ENCODE data around the gene UNC5C. TPM values are rescaled to one million over a fixed set of nuclear protein-coding genes. Genes with fewer than 3 reads are reported as not detected.

The UNC5C gene
- total RNA-seq, 1 experiment from 2014 or later, result 1.0 TPM

GRCh38 chr4:95285797-95286196 lies 263.0 kb downstream of the UNC5C start (continued):
- TF ChIP-seq, protein P1, sequence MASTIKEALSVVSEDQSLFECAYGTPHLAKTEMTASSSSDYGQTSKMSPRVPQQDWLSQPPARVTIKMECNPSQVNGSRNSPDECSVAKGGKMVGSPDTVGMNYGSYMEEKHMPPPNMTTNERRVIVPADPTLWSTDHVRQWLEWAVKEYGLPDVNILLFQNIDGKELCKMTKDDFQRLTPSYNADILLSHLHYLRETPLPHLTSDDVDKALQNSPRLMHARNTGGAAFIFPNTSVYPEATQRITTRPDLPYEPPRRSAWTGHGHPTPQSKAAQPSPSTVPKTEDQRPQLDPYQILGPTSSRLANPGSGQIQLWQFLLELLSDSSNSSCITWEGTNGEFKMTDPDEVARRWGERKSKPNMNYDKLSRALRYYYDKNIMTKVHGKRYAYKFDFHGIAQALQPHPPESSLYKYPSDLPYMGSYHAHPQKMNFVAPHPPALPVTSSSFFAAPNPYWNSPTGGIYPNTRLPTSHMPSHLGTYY (CRISPR knock-in tag; IDR thresholded peaks at IDR 0.05), result no peak
- no peak for TF ChIP-seq ATF3 (CRISPR knock-in tag; conservative IDR thresholded peaks at IDR 0.05)
- no peak for TF ChIP-seq OVOL2 (CRISPR knock-in tag; IDR thresholded peaks at IDR 0.05; ENCODE audit: borderline replicate concordance)
- TF ChIP-seq SMAD4 (CRISPR knock-in tag; IDR thresholded peaks at IDR 0.05), result no peak
- no peak for TF ChIP-seq GABPB1 (CRISPR knock-in tag; IDR thresholded peaks at IDR 0.05)
- no peak for TF ChIP-seq ELF4 (CRISPR knock-in tag; IDR thresholded peaks at IDR 0.05; ENCODE audit: low read depth)
- TF ChIP-seq MAX (CRISPR knock-in tag; IDR thresholded peaks at IDR 0.05), result no peak
- no peak for TF ChIP-seq TEAD4 (CRISPR knock-in tag; IDR thresholded peaks at IDR 0.05)

GRCh38 chr4:95284655-95285054 lies 264.1 kb downstream of the UNC5C start:
- DNase-seq (ENCODE audit: low spot score), result no peak
- ATAC-seq, result no peak
- H3K4me3 Mint-ChIP-seq, result no peak overlapping the region
- H3K27ac Mint-ChIP-seq, result no peak overlapping the region
- ChIA-PET CTCF (no interaction called here), POLR2A (no interaction called here)
- peaks cover 8% of the 10 kb centered on the region for H3K9me3 Mint-ChIP-seq
- H3K27me3 Mint-ChIP-seq (ENCODE audit: low read depth), result no peaks in the 10 kb centered on the region
- peaks cover 8% of the 10 kb centered on the region for H3K36me3 Mint-ChIP-seq
- peaks cover 7% of the 10 kb centered on the region for H3K4me1 Mint-ChIP-seq
- TF ChIP-seq TEAD1 (CRISPR knock-in tag; IDR thresholded peaks at IDR 0.05) (no peak), PRRX2 (CRISPR knock-in tag; IDR thresholded peaks at IDR 0.05) (no peak), ZNF396 (CRISPR knock-in tag; IDR thresholded peaks at IDR 0.05; ENCODE audit: borderline replicate concordance) (no peak), E2F4 (CRISPR knock-in tag; IDR thresholded peaks at IDR 0.05; ENCODE audit: borderline replicate concordance, low read depth) (no peak), CTCF (IDR thresholded peaks at IDR 0.05) (no peak), ATF2 (CRISPR knock-in tag; IDR thresholded peaks at IDR 0.05; ENCODE audit: borderline replicate concordance, low read depth) (no peak), ZBTB43 (CRISPR knock-in tag; IDR thresholded peaks at IDR 0.05) (no peak), TEAD4 (CRISPR knock-in tag; IDR thresholded peaks at IDR 0.05) (no peak), MAX (CRISPR knock-in tag; IDR thresholded peaks at IDR 0.05) (no peak), NFE2L1 (CRISPR knock-in tag; IDR thresholded peaks at IDR 0.05) (no peak), NFATC4 (CRISPR knock-in tag; IDR thresholded peaks at IDR 0.05) (no peak), FOXJ3 (CRISPR knock-in tag; IDR thresholded peaks at IDR 0.05; ENCODE audit: borderline replicate concordance) (no peak), FOXK1 (CRISPR knock-in tag; IDR thresholded peaks at IDR 0.05) (no peak)
- TF ChIP-seq, protein P2, sequence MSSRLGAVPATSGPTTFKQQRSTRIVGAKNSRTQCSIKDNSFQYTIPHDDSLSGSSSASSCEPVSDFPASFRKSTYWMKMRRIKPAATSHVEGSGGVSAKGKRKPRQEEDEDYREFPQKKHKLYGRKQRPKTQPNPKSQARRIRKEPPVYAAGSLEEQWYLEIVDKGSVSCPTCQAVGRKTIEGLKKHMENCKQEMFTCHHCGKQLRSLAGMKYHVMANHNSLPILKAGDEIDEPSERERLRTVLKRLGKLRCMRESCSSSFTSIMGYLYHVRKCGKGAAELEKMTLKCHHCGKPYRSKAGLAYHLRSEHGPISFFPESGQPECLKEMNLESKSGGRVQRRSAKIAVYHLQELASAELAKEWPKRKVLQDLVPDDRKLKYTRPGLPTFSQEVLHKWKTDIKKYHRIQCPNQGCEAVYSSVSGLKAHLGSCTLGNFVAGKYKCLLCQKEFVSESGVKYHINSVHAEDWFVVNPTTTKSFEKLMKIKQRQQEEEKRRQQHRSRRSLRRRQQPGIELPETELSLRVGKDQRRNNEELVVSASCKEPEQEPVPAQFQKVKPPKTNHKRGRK (CRISPR knock-in tag; IDR thresholded peaks at IDR 0.05; ENCODE audit: borderline replicate concordance), result no peak
- TF ChIP-seq, protein P3, sequence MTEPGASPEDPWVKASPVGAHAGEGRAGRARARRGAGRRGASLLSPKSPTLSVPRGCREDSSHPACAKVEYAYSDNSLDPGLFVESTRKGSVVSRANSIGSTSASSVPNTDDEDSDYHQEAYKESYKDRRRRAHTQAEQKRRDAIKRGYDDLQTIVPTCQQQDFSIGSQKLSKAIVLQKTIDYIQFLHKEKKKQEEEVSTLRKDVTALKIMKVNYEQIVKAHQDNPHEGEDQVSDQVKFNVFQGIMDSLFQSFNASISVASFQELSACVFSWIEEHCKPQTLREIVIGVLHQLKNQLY (CRISPR knock-in tag; IDR thresholded peaks at IDR 0.05), result no peak
- TF ChIP-seq, protein P4, sequence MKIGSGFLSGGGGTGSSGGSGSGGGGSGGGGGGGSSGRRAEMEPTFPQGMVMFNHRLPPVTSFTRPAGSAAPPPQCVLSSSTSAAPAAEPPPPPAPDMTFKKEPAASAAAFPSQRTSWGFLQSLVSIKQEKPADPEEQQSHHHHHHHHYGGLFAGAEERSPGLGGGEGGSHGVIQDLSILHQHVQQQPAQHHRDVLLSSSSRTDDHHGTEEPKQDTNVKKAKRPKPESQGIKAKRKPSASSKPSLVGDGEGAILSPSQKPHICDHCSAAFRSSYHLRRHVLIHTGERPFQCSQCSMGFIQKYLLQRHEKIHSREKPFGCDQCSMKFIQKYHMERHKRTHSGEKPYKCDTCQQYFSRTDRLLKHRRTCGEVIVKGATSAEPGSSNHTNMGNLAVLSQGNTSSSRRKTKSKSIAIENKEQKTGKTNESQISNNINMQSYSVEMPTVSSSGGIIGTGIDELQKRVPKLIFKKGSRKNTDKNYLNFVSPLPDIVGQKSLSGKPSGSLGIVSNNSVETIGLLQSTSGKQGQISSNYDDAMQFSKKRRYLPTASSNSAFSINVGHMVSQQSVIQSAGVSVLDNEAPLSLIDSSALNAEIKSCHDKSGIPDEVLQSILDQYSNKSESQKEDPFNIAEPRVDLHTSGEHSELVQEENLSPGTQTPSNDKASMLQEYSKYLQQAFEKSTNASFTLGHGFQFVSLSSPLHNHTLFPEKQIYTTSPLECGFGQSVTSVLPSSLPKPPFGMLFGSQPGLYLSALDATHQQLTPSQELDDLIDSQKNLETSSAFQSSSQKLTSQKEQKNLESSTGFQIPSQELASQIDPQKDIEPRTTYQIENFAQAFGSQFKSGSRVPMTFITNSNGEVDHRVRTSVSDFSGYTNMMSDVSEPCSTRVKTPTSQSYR (CRISPR knock-in tag; IDR thresholded peaks at IDR 0.05), result no peak
- TF ChIP-seq, protein P1 (CRISPR knock-in tag; IDR thresholded peaks at IDR 0.05), result no peak
